PC-9 (cell line): Measurements from ENCODE around the gene GDPD5.

Experiments
- EZH2 ChIP-seq: fragments of 200-600 bp; sonication (generic); IDR thresholded peaks from 2 replicates; pipeline ENCODE4 v1.8.0; 2017; ENCODE audit warnings: antibody characterized with exemption, low read depth
- TF ChIP-seq, protein P1 (sequence below): fragments of 200-600 bp; sonication (generic); conservative IDR thresholded peaks from 2 replicates; pipeline ENCODE4 v1.6.1; 2017; ENCODE audit warnings: mixed run types, antibody characterized with exemption, mild to moderate bottlenecking, moderate library complexity

DNA sequence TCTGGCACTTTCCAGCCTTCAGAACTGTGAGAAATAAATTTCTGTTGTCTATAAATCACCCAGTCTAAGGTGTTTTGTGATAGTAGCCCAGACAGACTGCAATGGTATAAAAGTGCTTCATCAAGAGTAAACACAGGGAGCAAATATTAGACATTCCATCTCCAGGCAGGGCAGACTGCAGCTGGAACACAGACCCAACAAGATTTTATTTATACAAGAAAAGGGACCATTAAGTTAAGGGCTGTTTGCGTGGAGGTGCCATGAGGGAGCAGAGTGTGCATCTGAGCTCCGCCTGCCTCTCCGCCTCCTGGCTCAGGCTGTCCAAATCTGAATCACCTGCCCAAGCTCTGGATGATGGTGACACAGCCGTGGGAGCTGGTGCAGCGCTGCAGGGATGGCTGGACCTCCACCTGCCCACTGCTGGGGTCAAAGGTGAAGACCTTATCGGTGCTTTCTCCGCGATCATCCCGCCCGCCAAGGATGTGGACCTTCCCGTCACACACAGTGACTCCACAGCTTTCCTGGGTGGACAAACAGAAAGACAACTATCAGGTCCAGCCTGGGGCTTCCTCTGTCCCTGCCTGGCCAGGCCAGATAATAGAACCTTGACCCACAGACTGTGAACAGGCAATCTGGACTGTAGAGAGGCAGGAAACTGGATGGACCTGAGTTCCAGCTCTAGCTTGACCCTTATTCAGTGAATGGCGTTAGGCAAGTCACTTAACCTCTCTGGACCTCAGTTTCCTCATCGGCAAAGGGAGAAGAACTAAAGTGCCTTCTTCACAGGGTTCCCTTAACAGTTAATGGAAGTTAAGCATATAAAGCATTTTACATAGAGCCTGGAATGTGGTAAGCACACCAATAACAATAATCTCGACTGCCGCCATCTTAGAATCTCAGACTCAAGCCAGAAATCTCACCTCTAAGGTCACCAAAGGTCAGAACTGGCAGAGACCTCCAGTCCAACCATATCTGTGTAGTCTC is 103.2 kb downstream of the GDPD5 start:
- TF ChIP-seq, protein P1, sequence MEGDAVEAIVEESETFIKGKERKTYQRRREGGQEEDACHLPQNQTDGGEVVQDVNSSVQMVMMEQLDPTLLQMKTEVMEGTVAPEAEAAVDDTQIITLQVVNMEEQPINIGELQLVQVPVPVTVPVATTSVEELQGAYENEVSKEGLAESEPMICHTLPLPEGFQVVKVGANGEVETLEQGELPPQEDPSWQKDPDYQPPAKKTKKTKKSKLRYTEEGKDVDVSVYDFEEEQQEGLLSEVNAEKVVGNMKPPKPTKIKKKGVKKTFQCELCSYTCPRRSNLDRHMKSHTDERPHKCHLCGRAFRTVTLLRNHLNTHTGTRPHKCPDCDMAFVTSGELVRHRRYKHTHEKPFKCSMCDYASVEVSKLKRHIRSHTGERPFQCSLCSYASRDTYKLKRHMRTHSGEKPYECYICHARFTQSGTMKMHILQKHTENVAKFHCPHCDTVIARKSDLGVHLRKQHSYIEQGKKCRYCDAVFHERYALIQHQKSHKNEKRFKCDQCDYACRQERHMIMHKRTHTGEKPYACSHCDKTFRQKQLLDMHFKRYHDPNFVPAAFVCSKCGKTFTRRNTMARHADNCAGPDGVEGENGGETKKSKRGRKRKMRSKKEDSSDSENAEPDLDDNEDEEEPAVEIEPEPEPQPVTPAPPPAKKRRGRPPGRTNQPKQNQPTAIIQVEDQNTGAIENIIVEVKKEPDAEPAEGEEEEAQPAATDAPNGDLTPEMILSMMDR = no peak
- TF ChIP-seq EZH2 = no peak
